ENCODE results near the gene PGS1.

- TF ChIP-seq, protein P1, sequence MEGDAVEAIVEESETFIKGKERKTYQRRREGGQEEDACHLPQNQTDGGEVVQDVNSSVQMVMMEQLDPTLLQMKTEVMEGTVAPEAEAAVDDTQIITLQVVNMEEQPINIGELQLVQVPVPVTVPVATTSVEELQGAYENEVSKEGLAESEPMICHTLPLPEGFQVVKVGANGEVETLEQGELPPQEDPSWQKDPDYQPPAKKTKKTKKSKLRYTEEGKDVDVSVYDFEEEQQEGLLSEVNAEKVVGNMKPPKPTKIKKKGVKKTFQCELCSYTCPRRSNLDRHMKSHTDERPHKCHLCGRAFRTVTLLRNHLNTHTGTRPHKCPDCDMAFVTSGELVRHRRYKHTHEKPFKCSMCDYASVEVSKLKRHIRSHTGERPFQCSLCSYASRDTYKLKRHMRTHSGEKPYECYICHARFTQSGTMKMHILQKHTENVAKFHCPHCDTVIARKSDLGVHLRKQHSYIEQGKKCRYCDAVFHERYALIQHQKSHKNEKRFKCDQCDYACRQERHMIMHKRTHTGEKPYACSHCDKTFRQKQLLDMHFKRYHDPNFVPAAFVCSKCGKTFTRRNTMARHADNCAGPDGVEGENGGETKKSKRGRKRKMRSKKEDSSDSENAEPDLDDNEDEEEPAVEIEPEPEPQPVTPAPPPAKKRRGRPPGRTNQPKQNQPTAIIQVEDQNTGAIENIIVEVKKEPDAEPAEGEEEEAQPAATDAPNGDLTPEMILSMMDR (IDR thresholded peaks at IDR 0.05; ENCODE audit: borderline replicate concordance, extremely low read depth, low read length, poor library complexity, severe bottlenecking) = no peak
- no peak for TF ChIP-seq EZH2 (IDR thresholded peaks at IDR 0.05; ENCODE audit: borderline replicate concordance, low read depth, low read length, severe bottlenecking)
These were observed 32.9 kb downstream of the PGS1 start for GRCh38 chr17:78411241-78411857.

Measured in DND-41 (cell line).